EL (cell line): Measurements from ENCODE around the gene NIPAL1.

ENCODE experiments used
- DNase-seq: peaks from one replicate; pipeline ENCODE4 v3.0.0-alpha.2; 2016

The NIPAL1 gene

GRCh38 chr4:48068182-48068581, 51.6 kb downstream of the NIPAL1 start:
- no peak for DNase-seq

DNA sequence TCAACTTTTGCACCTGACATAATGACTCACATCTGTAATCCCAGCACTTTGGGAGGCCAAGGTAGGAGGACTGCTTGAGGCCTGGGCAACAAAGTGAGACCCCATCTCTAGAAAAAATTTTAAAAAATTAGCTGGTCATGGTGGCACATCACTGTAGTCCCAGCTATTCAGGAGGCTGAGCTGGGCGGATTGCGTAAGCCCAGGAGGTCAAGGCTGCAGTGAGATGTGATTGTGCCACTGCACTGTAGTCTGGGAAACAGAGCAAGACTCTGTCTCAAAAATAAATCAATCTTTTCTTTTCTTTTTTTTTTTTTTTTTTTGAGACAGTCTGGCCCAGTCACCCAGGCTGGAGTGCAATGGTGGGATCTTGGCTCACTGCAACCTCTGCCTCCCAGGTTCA, 52.5 kb downstream of the NIPAL1 start:
- DNase-seq: no peak

DNA sequence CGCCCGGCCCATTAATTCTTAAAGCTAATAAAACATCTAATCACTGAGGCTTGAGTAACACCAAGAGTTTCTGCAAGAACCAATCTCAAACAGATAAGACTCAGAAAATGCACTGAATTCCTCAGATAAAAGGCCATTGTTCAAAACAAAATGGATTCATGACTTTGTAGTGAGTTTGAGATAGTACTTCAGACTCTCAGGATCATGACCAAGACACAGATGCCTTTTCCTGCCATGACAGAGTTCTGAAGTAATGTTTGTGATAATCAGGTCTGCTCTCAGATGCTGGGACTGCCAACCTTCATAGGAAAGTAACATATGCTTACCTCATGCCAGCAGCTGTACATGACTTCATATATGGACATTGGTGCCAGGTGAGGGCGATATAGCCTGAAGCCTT, 54.6 kb downstream of the NIPAL1 start:
- DNase-seq: no peak

DNA sequence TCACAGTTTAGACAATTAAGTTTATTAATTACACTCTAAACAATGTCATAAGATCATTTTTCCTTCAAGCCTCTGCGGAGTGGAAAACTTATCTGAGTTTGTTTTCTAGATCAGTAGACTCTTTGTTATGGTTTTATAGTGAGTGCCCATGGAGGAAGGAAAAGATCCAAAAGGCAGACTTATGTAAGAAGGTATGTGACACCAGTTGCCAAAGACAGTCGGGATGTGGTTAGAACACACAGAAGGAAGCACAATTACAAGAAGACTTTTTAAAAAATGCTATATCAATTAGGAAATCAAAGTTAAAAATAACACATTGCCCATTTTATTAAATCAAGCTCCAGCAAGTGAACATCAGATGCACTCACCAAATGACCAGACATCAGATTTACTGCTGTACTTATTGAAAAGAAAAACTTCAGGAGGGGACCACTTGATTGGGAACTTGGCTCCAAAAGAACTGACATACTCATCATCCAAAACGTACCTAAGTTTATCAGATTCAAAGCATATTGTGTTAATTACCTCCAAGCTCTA, 57.1 kb downstream of the NIPAL1 start:
- DNase-seq: no peak

- no peak for DNase-seq
These were observed 58.1 kb downstream of the NIPAL1 start for GRCh38 chr4:48074657-48075056.

- DNase-seq: no peak
These were observed 61.9 kb downstream of the NIPAL1 start for GRCh38 chr4:48078425-48078824.

- DNase-seq: no peak
These were observed 62.5 kb downstream of the NIPAL1 start for GRCh38 chr4:48078862-48079655.

DNA sequence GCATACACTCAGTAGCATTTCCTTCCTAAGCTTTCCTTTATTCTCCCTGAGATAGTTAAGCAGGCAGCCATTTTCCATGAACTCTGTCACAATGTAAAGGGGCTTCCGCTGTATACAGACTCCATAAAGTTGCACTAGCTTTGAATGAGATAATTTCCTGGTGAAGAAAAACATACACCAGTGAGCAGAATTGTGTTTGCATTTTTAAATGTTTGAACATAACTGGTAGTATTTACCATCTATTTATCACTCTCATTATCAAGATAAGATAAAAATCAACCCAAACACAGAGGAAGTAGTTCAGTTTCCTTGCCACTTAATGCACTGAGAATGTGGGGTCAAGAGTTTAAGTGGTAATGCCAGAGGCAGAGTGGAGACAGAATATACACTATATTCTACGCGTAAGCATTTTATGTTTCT, 63.4 kb downstream of the NIPAL1 start:
- DNase-seq: peak; percentile 84

GRCh38 chr4:48081196-48081595, 64.6 kb downstream of the NIPAL1 start:
- DNase-seq: peak; percentile 64

DNA sequence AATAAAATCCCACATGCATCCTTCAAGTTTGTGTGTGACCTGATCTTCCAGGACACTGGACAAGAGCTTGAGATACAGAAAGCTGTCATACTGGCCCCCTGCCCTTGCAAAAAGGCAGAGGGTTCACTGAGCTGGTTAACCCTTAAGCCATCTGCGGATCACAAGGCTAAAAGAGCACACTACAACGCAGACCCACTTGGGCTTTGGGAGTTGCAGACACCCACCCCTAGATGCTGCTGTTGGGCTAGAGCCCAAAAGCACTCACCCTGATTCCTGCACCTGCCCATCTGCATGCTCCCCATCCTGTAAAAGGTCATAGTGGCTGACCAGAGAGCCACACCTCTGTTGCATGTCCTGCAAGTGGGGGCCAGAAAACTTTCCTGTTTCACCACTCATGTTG, 66.4 kb downstream of the NIPAL1 start:
- no peak for DNase-seq

DNA sequence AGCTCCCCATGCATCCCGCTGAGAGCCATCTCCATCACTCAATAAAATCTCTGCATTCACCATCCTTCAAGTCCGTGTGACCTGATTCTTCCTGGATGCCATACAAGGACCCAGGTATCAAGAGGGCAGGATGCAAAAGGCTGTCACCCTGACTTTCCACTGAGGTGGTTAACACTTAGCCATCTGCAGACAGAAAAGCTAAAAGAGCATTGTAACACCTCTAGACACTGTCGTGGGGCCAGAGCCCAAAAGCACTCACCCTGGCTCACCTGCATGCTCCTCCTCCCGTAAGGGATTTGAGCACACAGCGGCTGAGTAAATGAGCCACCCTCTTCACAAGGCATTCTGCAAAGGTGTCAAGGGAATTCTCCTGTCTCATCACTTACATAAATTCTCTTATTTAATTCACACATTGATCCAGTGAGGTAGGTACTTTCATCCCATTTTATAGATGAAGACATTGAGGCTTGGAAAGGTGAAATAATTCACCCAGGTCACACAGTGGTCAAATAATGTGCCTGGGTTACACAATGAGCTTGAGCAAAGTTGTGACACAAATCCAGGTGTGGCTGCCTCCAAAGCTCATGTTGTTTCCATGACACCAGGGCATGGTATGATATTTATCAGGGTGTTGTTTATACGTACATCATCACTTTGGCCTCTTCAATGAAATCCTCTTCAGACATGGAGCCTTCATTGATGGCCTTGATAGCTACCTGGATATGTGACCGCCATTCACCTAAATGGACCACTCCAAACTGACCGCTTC, 69.4 kb downstream of the NIPAL1 start:
- DNase-seq: no peak
